Measurements from ENCODE around the gene TGFBR3.

The TGFBR3 gene

GRCh38 chr1:91631718-91632330, 254.1 kb downstream of the TGFBR3 start:
- TF ChIP-seq EZH2 (IDR thresholded peaks at IDR 0.05; ENCODE audit: borderline replicate concordance, low read length) (no peak), CTCF (IDR thresholded peaks at IDR 0.05; ENCODE audit: low read length) (no peak)
- Histone ChIP-seq H3K9ac (ENCODE audit: low read length) (no peak overlapping the region), H4K20me1 (ENCODE audit: insufficient read depth, low read length) (no peaks in the 10 kb centered on the region), H3K27ac (ENCODE audit: low read depth, low read length, poor library complexity, severe bottlenecking) (no peak overlapping the region), H3K4me2 (ENCODE audit: low read length) (no peak overlapping the region), H3K9me3 (ENCODE audit: low read length) (no peaks in the 10 kb centered on the region), H3K36me3 (ENCODE audit: insufficient read depth, low read length) (no peaks in the 10 kb centered on the region), H3K4me1 (ENCODE audit: insufficient read depth, low read length, severe bottlenecking) (no peaks in the 10 kb centered on the region), H3K79me2 (ENCODE audit: insufficient read depth, low read length) (no peaks in the 10 kb centered on the region), H2AFZ (ENCODE audit: low read length) (no peak overlapping the region), H3K4me3 (ENCODE audit: low read depth, low read length, poor library complexity, severe bottlenecking) (no peak overlapping the region), H3F3A (ENCODE audit: insufficient read depth, low read length) (no peaks in the 10 kb centered on the region), H3K9me2 (ENCODE audit: low read depth, low read length) (no peaks in the 10 kb centered on the region), H3K27me3 (ENCODE audit: insufficient read depth, low read length) (no peaks in the 10 kb centered on the region)

DNA sequence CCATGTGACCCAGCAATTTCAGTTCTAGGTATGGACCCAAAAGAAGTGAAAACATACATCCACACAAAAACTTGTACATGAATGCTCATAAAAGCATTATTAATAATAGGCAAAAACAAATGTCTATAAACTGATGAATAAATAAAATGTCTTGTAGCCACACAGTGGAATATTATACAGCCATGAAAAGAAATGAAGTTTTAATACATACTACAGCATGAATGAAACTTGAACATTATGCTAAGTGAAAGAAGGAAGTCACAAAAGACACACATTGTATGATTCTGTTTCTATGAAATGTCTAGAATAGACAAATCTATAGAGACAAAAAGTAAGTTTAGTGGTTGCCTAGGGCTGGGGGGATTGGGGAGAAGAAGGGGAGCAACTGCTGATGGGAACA, 255.1 kb downstream of the TGFBR3 start:
- H3K27ac ChIP-seq (ENCODE audit: low read depth, low read length, poor library complexity, severe bottlenecking) = no peak overlapping the region
- no peak overlapping the region for H3K4me3 ChIP-seq (ENCODE audit: low read depth, low read length, poor library complexity, severe bottlenecking)
- no peak overlapping the region for H3K9ac ChIP-seq (ENCODE audit: low read length)
- H2AFZ ChIP-seq (ENCODE audit: low read length) = no peak overlapping the region
- no peaks in the 10 kb centered on the region for H3K36me3 ChIP-seq (ENCODE audit: insufficient read depth, low read length)
- no peaks in the 10 kb centered on the region for H3K4me1 ChIP-seq (ENCODE audit: insufficient read depth, low read length, severe bottlenecking)
- H3K27me3 ChIP-seq (ENCODE audit: insufficient read depth, low read length) = no peaks in the 10 kb centered on the region
- no peaks in the 10 kb centered on the region for H3K9me2 ChIP-seq (ENCODE audit: low read depth, low read length)
- no peaks in the 10 kb centered on the region for H3F3A ChIP-seq (ENCODE audit: insufficient read depth, low read length)
- no peaks in the 10 kb centered on the region for H3K79me2 ChIP-seq (ENCODE audit: insufficient read depth, low read length)
- H3K4me2 ChIP-seq (ENCODE audit: low read length) = no peak overlapping the region
- no peaks in the 10 kb centered on the region for H3K9me3 ChIP-seq (ENCODE audit: low read length)
- no peaks in the 10 kb centered on the region for H4K20me1 ChIP-seq (ENCODE audit: insufficient read depth, low read length)
- TF ChIP-seq CTCF (IDR thresholded peaks at IDR 0.05; ENCODE audit: low read length) = no peak
- no peak for TF ChIP-seq EZH2 (IDR thresholded peaks at IDR 0.05; ENCODE audit: borderline replicate concordance, low read length)
